ENCODE measurements around the gene NR2F6.

GRCh38 chr19:17214508-17215126, 31.1 kb downstream of the NR2F6 start:
- TF ChIP-seq TEAD4 (IDR thresholded peaks at IDR 0.05) (no peak), REST (IDR thresholded peaks at IDR 0.05; ENCODE audit: low read depth) (no peak), MAX (IDR thresholded peaks at IDR 0.05) (no peak), YY1 (IDR thresholded peaks at IDR 0.05; ENCODE audit: low read depth) (no peak), EP300 (IDR thresholded peaks at IDR 0.05; ENCODE audit: borderline replicate concordance) (no peak), RAD21 (IDR thresholded peaks at IDR 0.05; ENCODE audit: low read depth) (no peak), CEBPB (IDR thresholded peaks at IDR 0.05) (no peak), FOXM1 (IDR thresholded peaks at IDR 0.05; ENCODE audit: borderline replicate concordance, low read depth) (no peak), TAF1 (IDR thresholded peaks at IDR 0.05; ENCODE audit: low read depth) (no peak), CREB1 (IDR thresholded peaks at IDR 0.05; ENCODE audit: low read depth) (no peak), NFIC (IDR thresholded peaks at IDR 0.05) (no peak), ZBTB7A (IDR thresholded peaks at IDR 0.05; ENCODE audit: low read depth) (no peak), TCF12 (IDR thresholded peaks at IDR 0.05; ENCODE audit: low read depth) (no peak), EGR1 (IDR thresholded peaks at IDR 0.05) (no peak)
